SK-MEL-5 (cell line): ENCODE results near the gene PREX1. TPM values are rescaled to one million over a fixed set of nuclear protein-coding genes. Genes with fewer than 3 reads are reported as not detected.

Experiments used
- DNase-seq: peaks from one replicate; pipeline ENCODE4 v3.0.0-alpha.2; 2016; ENCODE audit warnings: low read depth, low spot score
- in situ Hi-C: cut with HindIII; loops from 2 replicates; pipeline ENCODE4 v1.10.0; 2016; ENCODE audit warnings: low sequenced_read_pairs, high pct_unique_total_duplicates, low pct_unique_long_range_greater_than_20kb
- total RNA-seq: library from RNA; depleted of rRNA; stranded (reverse); fragments of >200 nt; shearing (Covaris generic); gene quantifications from 2 replicates; pipeline ENCODE4 v1.2.3, GENCODE V29; 2014

PREX1 gene
- total RNA-seq, 1 experiment from 2014 or later: 10.0 TPM

DNA sequence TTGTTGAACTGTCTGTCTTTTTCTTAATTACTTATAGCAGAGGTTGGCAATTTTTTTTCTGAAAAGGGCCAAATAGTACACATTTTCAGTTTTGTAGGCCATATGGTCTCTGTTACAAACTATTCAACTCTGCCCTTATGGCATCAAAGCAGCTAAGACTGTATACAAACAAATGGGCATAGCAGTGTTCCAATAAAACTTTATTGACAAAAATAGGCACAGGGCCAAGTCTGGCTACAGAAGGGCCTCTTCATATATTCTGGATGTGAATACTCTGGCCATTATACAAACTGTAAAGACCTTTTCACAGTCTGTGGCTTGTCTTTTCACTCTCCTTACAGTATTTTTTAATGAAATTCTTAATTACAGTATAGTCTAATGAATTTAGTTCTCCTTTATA, 132.1 kb downstream of the PREX1 start:
- in situ Hi-C loops: no loop called here
- no peak for DNase-seq

DNA sequence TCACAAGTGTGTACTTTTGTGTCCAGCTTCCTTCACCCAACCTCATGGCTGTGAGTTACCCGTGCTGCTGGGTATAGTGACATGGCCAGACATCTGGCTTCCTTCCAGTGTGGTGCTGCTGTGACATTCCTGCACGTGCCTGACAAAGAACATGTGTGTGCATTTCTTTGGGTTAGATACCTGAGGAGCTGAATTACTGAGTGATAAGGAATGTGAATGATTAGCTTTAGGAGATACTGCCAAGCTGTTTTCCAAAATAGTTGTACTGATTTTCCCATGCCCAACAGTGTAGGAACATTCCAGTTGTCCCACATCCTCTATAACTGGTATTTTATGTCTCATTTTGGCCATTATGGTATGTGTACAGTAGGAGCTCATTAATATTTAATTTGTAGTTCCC, 132.5 kb downstream of the PREX1 start:
- in situ Hi-C loops: no loop called here
- DNase-seq: no peak

DNA sequence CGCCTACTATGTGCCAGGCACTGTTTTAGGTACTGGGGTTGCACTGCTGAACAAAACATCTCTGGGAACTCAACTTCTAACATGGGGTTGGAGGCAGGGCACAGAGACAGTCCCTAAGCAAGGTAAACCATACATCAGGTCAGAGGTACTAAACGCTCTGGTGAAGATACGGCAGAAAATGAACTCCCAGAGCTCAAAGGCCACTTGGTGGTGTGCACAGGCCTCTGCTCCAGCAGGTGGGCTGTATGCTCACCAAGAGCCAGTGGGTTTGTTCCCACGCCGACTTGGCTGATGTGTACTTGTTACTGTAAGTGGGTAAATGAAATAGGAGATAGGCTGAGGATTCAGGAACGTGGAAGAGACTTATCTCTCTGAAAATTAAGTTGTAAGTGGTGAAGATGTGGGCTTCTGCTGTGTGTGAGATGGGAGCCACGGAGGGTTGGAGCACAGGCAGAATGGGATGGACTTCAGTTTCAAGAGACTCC, 133.4 kb downstream of the PREX1 start:
- in situ Hi-C loops: no loop called here
- no peak for DNase-seq

DNA sequence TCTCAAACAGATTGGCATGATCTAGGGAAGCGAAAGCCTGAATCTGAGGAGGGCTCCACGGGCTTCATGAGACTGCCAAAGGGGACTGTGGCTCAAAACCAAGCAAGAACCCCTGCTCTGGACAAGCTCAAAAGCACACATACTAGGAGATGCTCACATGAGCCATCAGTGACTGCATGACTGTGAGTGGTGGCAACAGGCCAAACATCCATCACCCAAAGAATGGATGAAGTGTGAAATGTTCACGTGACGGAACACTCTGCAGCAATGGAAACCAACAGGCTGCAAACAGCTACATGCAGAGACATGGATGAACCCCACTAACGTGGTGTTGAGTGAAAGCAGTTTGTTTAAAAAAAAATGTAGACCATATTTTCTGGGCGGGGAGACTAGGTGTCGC, 136.3 kb downstream of the PREX1 start:
- no peak for DNase-seq
- in situ Hi-C loops: no loop called here

DNA sequence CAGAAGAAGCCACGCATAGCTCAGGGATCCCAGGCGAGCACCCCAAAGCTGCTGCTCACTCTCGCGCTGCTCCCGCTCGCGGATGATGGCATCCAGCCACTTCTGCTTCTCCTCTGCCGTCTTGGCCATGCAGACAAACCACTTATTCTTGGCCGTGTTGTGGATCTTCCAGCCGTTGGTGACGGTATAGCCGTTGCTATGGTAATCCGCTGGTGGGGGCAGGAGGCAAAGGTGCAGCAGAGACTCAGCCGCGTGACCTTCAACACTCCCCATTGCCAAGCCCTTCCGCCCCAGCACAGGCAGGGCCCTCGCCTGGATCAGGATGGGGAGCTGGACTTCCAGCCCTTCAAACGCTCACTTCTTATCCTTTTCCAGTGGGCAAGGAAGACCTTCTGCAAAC, 136.9 kb downstream of the PREX1 start:
- DNase-seq: no peak
- in situ Hi-C loops: no loop called here

DNA sequence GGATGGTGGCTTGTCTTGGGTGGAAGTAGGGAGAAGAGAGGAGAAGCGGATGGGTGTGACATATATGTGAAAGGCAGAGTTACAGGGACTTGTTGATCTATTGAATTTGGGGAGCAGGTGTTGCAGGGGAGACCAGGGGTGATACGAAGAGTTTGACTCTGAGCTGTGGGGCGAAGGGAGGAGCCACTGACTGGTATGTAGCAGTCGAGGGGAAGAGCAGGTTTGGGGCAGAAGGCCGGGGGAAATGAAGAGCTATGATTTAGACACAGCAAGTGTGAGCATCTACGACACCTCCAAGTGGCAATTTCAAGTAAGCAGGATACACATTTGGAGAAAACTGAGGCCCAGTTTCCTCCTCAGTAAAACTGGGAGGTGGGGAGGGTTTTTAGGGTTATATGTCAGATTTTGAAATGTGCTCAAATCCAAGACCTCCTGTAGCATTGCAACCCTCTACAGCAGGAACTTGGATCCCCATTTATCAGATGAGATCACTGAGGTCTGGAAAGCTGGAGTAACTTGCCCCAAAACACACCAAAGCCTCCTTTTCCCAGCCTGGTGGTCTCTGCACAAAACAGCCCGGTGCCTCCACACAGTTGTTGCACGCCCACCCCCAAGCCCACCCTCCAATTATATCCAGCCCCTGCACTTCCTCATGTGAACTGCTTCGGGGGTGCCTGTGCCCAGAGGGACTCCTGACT, 137.8 kb downstream of the PREX1 start:
- DNase-seq: no peak
- in situ Hi-C loops: no loop called here

DNA sequence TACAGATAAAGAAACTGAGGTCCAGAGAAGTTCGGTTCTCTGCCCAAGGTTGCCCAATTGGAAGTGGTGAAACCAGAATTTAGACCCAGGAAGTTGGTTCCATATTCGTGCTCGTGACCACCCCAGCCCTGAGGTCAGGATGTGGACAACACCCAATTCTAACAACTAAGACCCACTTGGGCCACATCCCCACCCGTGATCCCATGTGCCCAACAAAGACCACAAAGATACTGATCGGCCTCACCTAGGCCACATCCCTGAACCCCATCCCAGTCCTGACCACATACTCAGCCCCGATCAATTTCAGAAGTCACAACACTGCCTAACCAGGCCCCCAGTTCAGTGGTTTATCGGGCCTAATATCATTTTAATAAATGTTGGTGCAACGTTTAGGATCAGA, 138.4 kb downstream of the PREX1 start:
- in situ Hi-C loops: no loop called here

DNA sequence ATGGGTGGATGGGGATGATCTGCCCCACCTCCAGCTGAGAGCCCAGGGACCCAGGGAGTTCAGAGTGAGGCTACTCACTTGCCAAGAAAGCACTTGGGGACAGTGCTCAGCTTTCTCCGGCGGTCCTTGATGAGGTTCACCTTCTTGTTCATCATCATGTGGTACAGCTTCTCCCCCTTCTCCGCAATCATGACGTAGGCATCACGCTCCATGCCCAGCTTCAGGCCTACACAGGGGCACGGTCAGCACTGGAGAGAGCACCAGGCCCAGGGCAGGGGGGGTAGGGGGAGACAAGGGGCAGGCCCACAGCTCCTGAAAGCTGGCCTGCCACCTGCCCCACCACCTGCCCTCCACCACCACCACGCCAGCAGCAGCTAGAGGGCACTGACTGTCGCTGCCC, 139.2 kb downstream of the PREX1 start:
- DNase-seq: no peak
- in situ Hi-C loops: no loop called here

More for the DNA sequence above, 138.4 kb downstream of the PREX1 start:
- DNase-seq: no peak

DNA sequence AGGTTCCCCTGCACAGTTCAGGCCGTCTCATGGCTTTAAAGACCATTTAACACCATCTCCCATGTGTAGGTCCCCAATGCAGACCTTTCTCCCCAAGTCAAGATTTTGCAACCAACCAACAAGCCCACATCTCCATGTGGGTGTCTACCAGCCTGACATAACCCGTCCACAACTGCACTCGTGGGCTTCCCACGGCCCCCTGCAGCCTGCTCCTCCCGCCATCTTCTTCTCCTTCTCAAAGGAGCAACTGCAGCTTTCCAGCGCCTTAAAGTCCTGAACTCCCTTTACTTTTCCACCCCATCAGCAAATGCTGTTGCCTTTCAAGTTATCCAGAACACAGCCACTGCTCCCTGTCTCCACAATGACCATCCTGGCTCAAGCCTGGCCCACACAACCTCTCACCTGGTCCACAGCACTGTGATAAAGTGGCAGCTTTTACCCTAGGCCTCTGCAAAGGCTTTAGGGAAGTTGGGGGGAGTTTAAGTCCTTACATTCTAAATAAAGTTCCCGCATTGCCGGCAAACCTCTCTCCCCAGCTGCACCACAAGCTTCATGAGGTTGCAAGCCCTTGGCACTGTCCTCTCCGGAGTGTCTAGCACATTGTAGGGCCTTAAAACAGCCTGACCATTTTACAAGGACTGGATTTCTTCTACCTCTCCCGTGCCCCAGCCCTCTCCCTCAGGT, 140.5 kb downstream of the PREX1 start:
- no peak for DNase-seq
- in situ Hi-C loops: no loop called here

DNA sequence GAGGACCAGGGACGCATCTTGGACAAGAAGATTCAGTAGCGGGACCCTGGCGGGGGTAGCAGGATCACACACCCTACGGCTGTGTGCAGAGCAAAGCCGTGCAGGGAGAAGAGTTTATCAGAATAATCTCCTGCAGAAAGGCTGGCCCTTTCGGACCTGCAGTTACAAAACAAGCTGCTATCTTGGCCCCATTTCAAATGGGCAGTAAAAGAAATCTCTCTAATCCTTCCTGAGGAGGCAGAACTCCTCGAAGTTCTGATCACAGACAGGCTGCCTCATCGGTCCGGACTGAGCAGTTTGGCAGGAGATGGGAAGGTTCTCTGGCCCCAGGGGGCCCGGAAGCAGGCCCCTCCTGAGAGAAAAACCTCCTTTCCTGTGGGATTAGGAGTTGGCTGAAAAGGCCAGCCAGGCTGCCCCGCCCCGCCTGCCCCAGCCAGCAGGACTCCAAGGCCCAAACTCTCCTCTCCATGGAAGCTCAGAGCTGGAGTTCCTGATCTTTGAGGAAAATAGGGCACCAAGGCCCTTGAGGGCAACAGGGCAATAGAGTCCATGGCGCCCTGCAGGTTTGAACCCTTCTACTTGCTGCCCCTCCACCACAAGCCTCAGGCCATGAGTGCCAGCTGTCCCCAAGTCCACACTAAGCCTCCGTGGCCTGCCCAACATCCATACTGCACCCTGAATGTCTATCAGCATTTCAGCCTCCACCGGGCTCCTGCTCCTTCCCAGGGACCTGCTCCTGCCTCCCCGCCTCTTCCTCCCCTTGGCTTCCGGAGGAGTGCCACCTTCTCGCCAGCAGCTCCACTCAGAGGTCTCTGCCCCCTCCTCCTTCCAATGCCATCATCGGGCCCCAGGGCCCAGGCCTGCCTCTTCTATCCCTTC, 141.3 kb downstream of the PREX1 start:
- no peak for DNase-seq

DNA sequence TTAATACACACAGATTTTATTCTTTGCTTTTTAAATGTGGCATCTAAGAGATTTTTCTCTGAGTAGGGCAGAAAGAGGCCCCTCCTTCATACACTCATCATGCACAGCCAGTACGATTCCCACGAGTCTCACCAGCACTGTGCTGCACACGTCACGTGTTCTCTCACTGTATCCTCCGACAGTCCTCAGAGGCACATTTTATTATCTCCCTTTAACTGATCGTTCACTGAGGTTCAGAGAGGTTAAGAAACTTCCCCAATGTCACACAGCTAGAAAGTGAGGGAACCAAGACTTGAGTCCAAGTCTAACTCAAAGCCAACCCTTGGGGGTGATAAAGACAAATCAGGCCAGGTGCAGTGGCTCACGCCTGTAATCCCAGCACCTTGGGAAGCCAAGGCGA, 142.5 kb downstream of the PREX1 start:
- no peak for DNase-seq
- in situ Hi-C loops: no loop called here

More for the DNA sequence above, 141.3 kb downstream of the PREX1 start:
- in situ Hi-C loops: no loop called here

DNA sequence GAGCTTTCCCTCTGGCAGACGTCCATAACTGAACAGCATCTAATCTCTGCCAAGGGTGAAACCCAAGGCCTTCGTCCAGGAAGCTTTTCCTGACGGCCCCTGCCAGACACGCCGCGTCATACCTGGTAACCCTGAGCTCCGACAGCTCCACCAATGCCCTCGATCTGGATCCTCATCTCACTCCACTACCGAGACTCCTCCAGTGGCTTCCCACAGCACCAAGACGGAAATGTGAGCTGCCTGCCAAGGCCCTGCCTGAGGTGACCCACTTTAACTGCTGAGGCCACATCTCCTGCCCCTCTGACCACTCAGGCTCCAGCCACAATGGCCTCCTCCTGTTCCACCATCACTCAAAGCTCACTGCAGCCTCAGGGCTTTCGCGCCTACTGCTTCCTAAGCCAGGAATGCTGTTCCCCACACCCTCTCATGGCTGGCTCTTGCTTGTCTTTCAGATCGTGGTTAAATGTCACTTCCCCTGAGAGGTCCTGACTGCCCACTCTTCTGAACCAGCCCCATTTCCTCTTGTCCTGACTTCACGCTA, 143.2 kb downstream of the PREX1 start:
- DNase-seq: no peak
- in situ Hi-C loops: no loop called here

DNA sequence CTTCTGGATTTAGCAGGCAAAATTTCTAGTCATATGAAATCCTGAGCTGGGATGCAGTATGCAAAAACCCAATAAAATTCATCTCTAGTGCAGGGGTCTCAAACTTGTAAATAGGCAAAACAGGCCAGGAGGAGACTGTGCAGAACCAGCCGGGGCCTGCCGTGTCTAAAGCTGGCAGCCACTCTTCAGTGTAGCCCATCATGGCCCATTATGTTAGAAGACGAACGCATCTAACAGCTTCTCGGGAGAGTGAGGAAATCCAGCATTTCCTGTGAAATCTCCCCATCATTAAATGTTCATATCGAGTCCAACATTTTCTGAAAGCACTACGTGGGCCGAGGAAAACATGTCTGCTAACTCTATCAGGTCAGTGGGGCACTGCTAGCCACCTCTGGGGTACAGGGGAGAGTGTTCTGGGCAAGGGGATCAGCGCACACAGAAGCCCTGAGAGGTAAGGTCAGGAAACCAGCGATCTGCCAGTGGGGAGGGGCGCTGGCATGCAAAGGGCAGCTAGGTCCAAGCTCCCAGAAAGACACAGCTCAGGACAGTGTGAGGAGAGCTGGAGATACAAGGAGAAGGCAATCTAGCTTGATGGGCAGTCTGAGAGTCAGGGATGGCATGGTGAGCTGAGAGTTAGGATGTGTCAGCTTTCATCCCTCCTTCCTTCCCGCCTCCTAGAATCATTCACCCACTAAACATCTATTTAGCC, 144.2 kb downstream of the PREX1 start:
- in situ Hi-C loops: no loop called here

DNA sequence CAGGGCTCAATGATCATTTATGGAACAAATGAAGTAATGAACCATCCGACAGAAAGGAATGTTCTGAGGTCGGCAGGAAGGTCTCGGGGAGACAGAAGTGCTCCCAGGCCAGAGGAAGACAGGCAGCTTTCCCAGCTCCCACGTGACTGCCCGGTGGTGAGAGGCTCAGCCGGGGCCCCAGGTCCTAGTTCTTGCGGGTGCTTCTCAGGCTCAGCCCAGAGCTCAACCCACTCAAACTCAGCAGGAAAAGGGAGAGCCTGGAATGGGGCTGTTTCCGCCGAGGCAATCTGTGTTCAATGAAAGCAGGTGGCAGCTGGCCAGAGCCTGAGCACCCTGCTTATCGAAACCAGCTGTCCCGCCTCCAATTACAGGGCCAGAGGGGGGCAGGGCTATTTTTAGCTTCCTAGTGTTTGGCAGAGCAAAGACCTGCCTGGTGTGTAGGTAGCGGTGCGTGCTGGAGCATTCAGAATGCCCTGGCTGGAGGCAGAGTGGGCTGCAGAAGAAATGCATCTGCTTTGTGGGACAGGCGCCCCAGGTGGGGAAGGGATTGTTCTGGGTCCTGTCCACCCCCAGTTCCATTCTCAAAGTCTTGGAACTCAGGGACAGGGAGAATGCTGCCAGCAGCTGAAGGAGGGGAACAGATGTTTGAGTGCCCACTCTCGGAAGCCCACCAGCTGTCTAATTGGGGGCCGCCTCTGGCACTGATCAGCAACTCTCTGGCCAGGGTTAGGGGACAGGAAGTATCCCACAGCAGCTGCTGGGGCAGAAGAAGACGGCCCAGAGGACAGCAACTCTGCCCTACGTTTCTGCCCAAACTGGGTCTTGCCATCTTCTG, 145.1 kb downstream of the PREX1 start:
- DNase-seq: no peak
- in situ Hi-C loops: no loop called here

More for the DNA sequence above, 144.2 kb downstream of the PREX1 start:
- no peak for DNase-seq

DNA sequence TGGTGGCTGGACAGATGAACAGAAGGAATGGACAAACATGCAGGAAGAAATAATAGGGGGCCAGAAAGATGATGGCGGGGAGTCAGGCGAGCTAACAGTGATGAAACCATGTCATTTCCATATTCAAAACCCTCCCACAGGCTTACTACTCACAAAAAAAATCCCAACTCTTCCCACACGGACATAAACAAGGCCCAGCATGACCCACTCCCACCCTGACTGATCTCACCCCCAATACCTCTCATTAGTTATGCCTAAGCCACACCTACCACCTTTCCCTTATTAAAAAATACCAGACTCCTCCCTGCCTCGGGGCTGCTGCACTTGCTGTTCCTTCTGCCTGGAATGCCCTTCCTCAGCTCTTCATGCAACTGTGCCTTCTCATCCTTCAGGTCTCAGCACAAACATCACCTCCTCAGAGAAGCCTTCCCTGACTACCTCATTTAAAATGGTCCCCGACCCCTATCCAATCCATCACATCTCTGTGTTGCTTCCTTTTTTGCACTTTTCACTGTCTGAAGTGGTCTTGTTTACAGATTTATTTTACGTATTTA, 145.8 kb downstream of the PREX1 start:
- DNase-seq: no peak
- in situ Hi-C loops: no loop called here

DNA sequence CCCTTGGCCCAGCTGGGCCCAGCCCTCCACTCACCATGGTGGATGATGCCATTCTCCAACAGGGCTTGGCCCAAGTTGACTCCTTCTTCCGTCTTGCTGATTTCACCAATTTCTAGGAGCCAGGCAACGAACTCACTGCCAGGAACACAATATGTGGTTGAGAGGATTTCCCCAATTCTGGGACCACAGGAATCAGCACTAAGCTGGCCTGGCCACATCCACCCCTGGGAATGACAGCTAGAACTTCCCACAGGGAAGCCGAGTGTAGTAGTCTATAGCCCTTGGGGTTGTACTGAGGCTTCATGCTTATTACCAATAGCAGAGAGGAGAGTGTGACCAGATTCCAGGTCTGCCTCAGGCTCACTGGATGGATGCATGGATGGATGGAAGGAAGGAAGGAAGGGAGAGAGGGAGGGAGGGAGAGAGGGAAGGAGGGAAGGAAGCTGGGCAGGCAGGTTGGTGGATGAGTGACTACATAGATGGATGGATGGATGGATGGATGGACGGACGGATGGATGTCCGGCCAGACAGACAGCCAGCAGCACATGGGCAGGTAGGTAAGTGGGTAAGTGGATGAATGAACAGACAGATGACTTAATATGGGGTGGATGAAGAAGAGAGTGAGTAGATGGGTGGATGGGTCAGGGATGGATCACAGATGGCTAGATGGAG, 146.5 kb downstream of the PREX1 start:
- in situ Hi-C loops: no loop called here

More for the DNA sequence above, 146.5 kb downstream of the PREX1 start:
- DNase-seq: no peak
